Measurements from ENCODE around the gene TEAD1. TPM values are rescaled to one million over a fixed set of nuclear protein-coding genes. Genes with fewer than 3 reads are reported as not detected.

Gene TEAD1
- total and polyA plus RNA-seq, 10 of the 15 experiments (the other 5 are each of a cell fraction or from before 2014, with no cell fraction given): 0.01 to 0.59 (median 0.04) TPM; not detected in 6

DNA sequence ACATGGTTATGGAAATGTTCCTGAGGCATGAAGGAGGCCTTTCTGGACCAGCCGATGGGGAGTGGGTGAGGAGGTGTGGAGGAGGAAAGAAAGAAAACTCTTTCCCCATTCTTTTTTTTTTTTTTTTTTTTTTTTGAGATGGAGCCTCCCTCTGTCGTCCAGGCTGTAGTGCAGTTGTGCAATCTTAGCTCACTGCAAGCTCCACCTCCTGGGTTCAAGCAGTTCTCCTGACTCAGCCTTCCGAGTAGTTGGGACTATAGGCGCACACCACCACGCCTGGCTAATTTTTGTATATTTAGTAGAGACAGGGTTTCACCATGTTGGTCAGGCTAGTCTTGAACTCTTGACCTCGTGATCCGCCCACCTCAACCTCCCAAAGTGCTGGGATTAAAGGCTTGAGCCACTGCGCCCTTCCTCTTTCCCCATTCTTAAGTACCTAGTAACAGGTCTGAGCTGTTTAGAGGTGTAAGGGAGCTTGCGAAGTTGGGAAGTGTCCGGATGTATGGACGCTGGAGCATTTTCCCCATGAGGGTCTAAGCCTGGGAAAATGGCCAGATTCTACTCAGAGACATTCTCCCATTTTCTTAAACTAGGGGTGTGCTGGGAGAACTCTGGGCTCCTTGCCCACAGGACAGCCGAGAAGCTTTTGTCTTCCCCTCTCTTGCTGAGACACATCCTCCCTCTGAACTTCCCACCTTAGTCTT, 135.8 kb downstream of the TEAD1 start (continued):
- TF ChIP-seq, protein P1, sequence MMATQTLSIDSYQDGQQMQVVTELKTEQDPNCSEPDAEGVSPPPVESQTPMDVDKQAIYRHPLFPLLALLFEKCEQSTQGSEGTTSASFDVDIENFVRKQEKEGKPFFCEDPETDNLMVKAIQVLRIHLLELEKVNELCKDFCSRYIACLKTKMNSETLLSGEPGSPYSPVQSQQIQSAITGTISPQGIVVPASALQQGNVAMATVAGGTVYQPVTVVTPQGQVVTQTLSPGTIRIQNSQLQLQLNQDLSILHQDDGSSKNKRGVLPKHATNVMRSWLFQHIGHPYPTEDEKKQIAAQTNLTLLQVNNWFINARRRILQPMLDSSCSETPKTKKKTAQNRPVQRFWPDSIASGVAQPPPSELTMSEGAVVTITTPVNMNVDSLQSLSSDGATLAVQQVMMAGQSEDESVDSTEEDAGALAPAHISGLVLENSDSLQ (IDR thresholded peaks at IDR 0.05): no peak
- TF ChIP-seq, protein P2, sequence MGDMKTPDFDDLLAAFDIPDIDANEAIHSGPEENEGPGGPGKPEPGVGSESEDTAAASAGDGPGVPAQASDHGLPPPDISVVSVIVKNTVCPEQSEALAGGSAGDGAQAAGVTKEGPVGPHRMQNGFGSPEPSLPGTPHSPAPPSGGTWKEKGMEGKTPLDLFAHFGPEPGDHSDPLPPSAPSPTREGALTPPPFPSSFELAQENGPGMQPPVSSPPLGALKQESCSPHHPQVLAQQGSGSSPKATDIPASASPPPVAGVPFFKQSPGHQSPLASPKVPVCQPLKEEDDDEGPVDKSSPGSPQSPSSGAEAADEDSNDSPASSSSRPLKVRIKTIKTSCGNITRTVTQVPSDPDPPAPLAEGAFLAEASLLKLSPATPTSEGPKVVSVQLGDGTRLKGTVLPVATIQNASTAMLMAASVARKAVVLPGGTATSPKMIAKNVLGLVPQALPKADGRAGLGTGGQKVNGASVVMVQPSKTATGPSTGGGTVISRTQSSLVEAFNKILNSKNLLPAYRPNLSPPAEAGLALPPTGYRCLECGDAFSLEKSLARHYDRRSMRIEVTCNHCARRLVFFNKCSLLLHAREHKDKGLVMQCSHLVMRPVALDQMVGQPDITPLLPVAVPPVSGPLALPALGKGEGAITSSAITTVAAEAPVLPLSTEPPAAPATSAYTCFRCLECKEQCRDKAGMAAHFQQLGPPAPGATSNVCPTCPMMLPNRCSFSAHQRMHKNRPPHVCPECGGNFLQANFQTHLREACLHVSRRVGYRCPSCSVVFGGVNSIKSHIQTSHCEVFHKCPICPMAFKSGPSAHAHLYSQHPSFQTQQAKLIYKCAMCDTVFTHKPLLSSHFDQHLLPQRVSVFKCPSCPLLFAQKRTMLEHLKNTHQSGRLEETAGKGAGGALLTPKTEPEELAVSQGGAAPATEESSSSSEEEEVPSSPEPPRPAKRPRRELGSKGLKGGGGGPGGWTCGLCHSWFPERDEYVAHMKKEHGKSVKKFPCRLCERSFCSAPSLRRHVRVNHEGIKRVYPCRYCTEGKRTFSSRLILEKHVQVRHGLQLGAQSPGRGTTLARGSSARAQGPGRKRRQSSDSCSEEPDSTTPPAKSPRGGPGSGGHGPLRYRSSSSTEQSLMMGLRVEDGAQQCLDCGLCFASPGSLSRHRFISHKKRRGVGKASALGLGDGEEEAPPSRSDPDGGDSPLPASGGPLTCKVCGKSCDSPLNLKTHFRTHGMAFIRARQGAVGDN (IDR thresholded peaks at IDR 0.05): no peak
- TF ChIP-seq NR2F1 (conservative IDR thresholded peaks at IDR 0.05): no peak

DNA sequence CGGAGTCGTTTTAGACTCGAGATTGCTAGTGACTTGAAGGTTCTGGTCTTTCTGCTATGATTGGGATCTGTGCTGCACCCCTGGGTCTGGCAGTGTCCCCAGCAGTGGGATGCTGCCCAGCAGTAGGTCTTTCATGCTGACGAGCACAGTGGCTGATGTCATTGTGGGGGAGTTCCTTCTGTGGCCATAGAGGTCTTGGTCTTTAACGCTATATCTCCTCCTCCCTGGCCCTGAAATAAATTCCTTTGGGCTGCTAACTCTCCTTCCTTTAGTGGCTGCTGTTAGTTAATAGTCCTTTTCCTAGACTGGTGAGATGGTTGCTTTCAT, 136.3 kb downstream of the TEAD1 start:
- DNase-seq (ENCODE audit: low read depth, low spot score) (no peak), ATAC-seq (no peak), FAIRE-seq (no peak)
- H2AFZ ChIP-seq (ENCODE audit: control insufficient read depth, low read depth, low read length): no peak overlapping the region
- CTCF ChIA-PET: no interaction called here
- BruUV-seq (replicated peaks): no TSS peak
- H3K4me3 ChIP-seq: no peak overlapping the region
- no peak overlapping the region for H3K4me2 ChIP-seq (ENCODE audit: control insufficient read depth, insufficient read depth)
- SMC1A ChIA-PET (ENCODE audit: uncharacterized antibody, unreplicated experiment): interaction anchor here (1.4 kb wide), 1 partner anchor 17 kb away, joined by 3 read pairs; no protein-coding TSS in a partner anchor
- no peaks in the 10 kb centered on the region for H3K79me2 ChIP-seq (ENCODE audit: control insufficient read depth, insufficient read depth, low read length)
- intact Hi-C loops (cut with micrococcal nuclease; ENCODE audit: unreplicated experiment): no loop called here
- H4K20me1 ChIP-seq (ENCODE audit: control insufficient read depth, insufficient read depth): no peaks in the 10 kb centered on the region
- in situ Hi-C loops (cut with MboI): no loop called here
- POLR2A ChIA-PET: no interaction called here
- H3K9ac ChIP-seq (ENCODE audit: control insufficient read depth, insufficient read depth, low read length): no peak overlapping the region
- RAD21 ChIA-PET (ENCODE audit: unreplicated experiment): no interaction called here
- H3K4me1 ChIP-seq (ENCODE audit: control insufficient read depth, insufficient read depth, low read length): no peaks in the 10 kb centered on the region
- H3K27ac ChIP-seq (ENCODE audit: control insufficient read depth, insufficient read depth): no peak overlapping the region
- no peaks in the 10 kb centered on the region for H3K36me3 ChIP-seq (ENCODE audit: control insufficient read depth in 2 of 2, insufficient read depth in 2 of 2, low read length in 1 of 2)
- no peaks in the 10 kb centered on the region for H3K9me3 ChIP-seq (replicated peaks; ENCODE audit: control insufficient read depth, insufficient read depth, low read length)
- H3K27me3 ChIP-seq (replicated peaks in 1 of 2; ENCODE audit: control insufficient read depth in 2 of 2, insufficient read depth in 2 of 2, low read length in 1 of 2): no peaks in the 10 kb centered on the region; a peak in 1 of 4 replicates
- 25% methylated on average over 5 of the region's 5 CpGs for WGBS (ENCODE audit: insufficient coverage, insufficient replicate concordance, low lambda C conversion rate, missing lambda C conversion rate)
- TF ChIP-seq, protein P1 (IDR thresholded peaks at IDR 0.05): no peak
- TF ChIP-seq RB1 (IDR thresholded peaks at IDR 0.05; ENCODE audit: borderline replicate concordance) (no peak), NFXL1 (IDR thresholded peaks at IDR 0.05; ENCODE audit: borderline replicate concordance) (no peak), HCFC1 (IDR thresholded peaks at IDR 0.05; ENCODE audit: low read length) (no peak), IKZF2 (IDR thresholded peaks at IDR 0.05) (no peak), CHD2 (IDR thresholded peaks at IDR 0.05; ENCODE audit: borderline replicate concordance, low read depth, low read length) (no peak)
- TF ChIP-seq, protein P3, sequence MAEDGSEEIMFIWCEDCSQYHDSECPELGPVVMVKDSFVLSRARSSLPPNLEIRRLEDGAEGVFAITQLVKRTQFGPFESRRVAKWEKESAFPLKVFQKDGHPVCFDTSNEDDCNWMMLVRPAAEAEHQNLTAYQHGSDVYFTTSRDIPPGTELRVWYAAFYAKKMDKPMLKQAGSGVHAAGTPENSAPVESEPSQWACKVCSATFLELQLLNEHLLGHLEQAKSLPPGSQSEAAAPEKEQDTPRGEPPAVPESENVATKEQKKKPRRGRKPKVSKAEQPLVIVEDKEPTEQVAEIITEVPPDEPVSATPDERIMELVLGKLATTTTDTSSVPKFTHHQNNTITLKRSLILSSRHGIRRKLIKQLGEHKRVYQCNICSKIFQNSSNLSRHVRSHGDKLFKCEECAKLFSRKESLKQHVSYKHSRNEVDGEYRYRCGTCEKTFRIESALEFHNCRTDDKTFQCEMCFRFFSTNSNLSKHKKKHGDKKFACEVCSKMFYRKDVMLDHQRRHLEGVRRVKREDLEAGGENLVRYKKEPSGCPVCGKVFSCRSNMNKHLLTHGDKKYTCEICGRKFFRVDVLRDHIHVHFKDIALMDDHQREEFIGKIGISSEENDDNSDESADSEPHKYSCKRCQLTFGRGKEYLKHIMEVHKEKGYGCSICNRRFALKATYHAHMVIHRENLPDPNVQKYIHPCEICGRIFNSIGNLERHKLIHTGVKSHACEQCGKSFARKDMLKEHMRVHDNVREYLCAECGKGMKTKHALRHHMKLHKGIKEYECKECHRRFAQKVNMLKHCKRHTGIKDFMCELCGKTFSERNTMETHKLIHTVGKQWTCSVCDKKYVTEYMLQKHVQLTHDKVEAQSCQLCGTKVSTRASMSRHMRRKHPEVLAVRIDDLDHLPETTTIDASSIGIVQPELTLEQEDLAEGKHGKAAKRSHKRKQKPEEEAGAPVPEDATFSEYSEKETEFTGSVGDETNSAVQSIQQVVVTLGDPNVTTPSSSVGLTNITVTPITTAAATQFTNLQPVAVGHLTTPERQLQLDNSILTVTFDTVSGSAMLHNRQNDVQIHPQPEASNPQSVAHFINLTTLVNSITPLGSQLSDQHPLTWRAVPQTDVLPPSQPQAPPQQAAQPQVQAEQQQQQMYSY (CRISPR knock-in tag; IDR thresholded peaks at IDR 0.05): no peak
- TF ChIP-seq, protein P4, sequence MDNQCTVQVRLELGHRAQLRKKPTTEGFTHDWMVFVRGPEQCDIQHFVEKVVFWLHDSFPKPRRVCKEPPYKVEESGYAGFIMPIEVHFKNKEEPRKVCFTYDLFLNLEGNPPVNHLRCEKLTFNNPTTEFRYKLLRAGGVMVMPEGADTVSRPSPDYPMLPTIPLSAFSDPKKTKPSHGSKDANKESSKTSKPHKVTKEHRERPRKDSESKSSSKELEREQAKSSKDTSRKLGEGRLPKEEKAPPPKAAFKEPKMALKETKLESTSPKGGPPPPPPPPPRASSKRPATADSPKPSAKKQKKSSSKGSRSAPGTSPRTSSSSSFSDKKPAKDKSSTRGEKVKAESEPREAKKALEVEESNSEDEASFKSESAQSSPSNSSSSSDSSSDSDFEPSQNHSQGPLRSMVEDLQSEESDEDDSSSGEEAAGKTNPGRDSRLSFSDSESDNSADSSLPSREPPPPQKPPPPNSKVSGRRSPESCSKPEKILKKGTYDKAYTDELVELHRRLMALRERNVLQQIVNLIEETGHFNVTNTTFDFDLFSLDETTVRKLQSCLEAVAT (IDR thresholded peaks at IDR 0.05): no peak
